ENCODE data around the gene ARMC12. TPM values are rescaled to one million over a fixed set of nuclear protein-coding genes. Genes with fewer than 3 reads are reported as not detected.
A peak's percentile ranks its signal among the peaks of the same experiment; 100 is the strongest.

Gene ARMC12
- total and polyA plus RNA-seq, 2 experiments from 2014 or later, result 0.90 to 0.94 TPM

DNA sequence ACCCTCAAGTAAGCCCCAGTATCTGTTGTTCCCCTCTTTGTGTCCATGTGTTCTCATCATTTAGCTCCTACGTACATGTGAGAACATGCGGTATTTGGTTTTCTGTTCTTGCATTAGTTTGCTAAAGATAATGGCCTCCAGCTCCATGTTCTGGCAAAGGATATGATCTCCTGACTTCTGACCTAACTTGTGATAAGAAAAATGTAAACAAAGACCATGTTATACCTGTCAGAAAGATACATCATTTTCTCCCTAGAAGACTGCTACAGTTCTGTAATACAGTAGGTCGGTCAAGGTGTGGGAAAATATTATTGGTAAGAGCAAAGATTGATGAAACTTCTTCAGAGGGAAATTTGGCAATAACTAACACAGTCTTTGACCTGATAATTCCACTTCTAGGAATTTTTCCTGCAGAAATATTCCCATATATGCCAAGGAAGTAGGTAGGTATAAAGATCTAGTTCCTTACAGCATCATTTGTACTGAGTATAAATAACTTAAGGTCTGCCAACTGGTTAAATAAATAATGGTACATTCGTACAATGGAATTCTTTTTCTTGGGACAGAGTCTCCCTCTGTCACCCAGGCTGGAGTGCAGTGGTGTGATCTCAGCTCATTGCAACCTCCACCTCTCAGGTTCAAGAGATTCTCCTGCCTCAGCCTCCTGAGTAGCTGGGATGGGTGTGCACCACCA is 29.0 kb upstream of the ARMC12 start:
- Histone ChIP-seq H2AFZ (peak overlapping the region; percentile 63; the same call in 1 of the 2 replicates), H3K4me2 (no peak overlapping the region), H3K36me3 (ENCODE audit: insufficient read depth) (no peaks in the 10 kb centered on the region), H3K27ac (ENCODE audit: low read depth) (no peak overlapping the region), H4K20me1 (replicated peaks; ENCODE audit: insufficient read depth) (no peaks in the 10 kb centered on the region), H3K4me1 (ENCODE audit: insufficient read depth) (no peaks in the 10 kb centered on the region), H3K4me3 (no peak overlapping the region), H3K79me2 (replicated peaks; ENCODE audit: insufficient read depth) (no peaks in the 10 kb centered on the region), H3F3A (replicated peaks; ENCODE audit: low read depth) (no peaks in the 10 kb centered on the region), H3K27me3 (ENCODE audit: insufficient read depth) (no peaks in the 10 kb centered on the region), H3K9me2 (ENCODE audit: insufficient read depth) (no peaks in the 10 kb centered on the region; the same call in 1 of the 2 replicates)
- Mint-ChIP-seq H3K9me3 (peaks cover 12% of the 10 kb centered on the region; the same call in 2 of the 3 replicates), H3K36me3 (ENCODE audit: low read depth) (no peaks in the 10 kb centered on the region), H3K4me3 (no peak overlapping the region), H3K27ac (no peak overlapping the region), H3K4me1 (no peaks in the 10 kb centered on the region), H3K27me3 (ENCODE audit: insufficient read depth, low read depth, poor library complexity) (no peaks in the 10 kb centered on the region)
- no peak for TF ChIP-seq POLR2AphosphoS5 (IDR thresholded peaks at IDR 0.05; ENCODE audit: low read depth)
- TF ChIP-seq, protein P1, sequence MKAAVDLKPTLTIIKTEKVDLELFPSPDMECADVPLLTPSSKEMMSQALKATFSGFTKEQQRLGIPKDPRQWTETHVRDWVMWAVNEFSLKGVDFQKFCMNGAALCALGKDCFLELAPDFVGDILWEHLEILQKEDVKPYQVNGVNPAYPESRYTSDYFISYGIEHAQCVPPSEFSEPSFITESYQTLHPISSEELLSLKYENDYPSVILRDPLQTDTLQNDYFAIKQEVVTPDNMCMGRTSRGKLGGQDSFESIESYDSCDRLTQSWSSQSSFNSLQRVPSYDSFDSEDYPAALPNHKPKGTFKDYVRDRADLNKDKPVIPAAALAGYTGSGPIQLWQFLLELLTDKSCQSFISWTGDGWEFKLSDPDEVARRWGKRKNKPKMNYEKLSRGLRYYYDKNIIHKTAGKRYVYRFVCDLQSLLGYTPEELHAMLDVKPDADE (IDR thresholded peaks at IDR 0.05), result no peak
- no peak for TF ChIP-seq EZH2 (IDR thresholded peaks at IDR 0.05; ENCODE audit: low read depth, unreplicated experiment)
- no peak for TF ChIP-seq CREB1 (CRISPR knock-in tag; IDR thresholded peaks at IDR 0.05; ENCODE audit: low read depth)
- no peak for TF ChIP-seq STAT1 (IDR thresholded peaks at IDR 0.05; ENCODE audit: unreplicated experiment)
- no peak for TF ChIP-seq CTCF (conservative IDR thresholded peaks at IDR 0.05; ENCODE audit: low read depth in 2 of 2)
- TF ChIP-seq NANOG (IDR thresholded peaks at IDR 0.05; ENCODE audit: borderline replicate concordance), result no peak
- TF ChIP-seq ZNF114 (CRISPR knock-in tag; IDR thresholded peaks at IDR 0.05), result no peak
- TF ChIP-seq, protein P2, sequence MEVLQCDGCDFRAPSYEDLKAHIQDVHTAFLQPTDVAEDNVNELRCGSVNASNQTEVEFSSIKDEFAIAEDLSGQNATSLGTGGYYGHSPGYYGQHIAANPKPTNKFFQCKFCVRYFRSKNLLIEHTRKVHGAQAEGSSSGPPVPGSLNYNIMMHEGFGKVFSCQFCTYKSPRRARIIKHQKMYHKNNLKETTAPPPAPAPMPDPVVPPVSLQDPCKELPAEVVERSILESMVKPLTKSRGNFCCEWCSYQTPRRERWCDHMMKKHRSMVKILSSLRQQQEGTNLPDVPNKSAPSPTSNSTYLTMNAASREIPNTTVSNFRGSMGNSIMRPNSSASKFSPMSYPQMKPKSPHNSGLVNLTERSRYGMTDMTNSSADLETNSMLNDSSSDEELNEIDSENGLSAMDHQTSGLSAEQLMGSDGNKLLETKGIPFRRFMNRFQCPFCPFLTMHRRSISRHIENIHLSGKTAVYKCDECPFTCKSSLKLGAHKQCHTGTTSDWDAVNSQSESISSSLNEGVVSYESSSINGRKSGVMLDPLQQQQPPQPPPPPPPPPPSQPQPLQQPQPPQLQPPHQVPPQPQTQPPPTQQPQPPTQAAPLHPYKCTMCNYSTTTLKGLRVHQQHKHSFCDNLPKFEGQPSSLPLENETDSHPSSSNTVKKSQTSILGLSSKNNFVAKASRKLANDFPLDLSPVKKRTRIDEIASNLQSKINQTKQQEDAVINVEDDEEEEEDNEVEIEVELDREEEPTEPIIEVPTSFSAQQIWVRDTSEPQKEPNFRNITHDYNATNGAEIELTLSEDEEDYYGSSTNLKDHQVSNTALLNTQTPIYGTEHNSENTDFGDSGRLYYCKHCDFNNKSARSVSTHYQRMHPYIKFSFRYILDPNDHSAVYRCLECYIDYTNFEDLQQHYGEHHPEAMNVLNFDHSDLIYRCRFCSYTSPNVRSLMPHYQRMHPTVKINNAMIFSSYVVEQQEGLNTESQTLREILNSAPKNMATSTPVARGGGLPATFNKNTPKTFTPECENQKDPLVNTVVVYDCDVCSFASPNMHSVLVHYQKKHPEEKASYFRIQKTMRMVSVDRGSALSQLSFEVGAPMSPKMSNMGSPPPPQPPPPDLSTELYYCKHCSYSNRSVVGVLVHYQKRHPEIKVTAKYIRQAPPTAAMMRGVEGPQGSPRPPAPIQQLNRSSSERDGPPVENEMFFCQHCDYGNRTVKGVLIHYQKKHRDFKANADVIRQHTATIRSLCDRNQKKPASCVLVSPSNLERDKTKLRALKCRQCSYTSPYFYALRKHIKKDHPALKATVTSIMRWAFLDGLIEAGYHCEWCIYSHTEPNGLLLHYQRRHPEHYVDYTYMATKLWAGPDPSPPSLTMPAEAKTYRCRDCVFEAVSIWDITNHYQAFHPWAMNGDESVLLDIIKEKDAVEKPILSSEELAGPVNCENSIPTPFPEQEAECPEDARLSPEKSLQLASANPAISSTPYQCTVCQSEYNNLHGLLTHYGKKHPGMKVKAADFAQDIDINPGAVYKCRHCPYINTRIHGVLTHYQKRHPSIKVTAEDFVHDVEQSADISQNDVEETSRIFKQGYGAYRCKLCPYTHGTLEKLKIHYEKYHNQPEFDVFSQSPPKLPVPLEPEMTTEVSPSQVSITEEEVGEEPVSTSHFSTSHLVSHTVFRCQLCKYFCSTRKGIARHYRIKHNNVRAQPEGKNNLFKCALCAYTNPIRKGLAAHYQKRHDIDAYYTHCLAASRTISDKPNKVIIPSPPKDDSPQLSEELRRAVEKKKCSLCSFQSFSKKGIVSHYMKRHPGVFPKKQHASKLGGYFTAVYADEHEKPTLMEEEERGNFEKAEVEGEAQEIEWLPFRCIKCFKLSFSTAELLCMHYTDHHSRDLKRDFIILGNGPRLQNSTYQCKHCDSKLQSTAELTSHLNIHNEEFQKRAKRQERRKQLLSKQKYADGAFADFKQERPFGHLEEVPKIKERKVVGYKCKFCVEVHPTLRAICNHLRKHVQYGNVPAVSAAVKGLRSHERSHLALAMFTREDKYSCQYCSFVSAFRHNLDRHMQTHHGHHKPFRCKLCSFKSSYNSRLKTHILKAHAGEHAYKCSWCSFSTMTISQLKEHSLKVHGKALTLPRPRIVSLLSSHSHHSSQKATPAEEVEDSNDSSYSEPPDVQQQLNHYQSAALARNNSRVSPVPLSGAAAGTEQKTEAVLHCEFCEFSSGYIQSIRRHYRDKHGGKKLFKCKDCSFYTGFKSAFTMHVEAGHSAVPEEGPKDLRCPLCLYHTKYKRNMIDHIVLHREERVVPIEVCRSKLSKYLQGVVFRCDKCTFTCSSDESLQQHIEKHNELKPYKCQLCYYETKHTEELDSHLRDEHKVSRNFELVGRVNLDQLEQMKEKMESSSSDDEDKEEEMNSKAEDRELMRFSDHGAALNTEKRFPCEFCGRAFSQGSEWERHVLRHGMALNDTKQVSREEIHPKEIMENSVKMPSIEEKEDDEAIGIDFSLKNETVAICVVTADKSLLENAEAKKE (CRISPR knock-in tag; IDR thresholded peaks at IDR 0.05), result no peak
- TF ChIP-seq, protein P3, sequence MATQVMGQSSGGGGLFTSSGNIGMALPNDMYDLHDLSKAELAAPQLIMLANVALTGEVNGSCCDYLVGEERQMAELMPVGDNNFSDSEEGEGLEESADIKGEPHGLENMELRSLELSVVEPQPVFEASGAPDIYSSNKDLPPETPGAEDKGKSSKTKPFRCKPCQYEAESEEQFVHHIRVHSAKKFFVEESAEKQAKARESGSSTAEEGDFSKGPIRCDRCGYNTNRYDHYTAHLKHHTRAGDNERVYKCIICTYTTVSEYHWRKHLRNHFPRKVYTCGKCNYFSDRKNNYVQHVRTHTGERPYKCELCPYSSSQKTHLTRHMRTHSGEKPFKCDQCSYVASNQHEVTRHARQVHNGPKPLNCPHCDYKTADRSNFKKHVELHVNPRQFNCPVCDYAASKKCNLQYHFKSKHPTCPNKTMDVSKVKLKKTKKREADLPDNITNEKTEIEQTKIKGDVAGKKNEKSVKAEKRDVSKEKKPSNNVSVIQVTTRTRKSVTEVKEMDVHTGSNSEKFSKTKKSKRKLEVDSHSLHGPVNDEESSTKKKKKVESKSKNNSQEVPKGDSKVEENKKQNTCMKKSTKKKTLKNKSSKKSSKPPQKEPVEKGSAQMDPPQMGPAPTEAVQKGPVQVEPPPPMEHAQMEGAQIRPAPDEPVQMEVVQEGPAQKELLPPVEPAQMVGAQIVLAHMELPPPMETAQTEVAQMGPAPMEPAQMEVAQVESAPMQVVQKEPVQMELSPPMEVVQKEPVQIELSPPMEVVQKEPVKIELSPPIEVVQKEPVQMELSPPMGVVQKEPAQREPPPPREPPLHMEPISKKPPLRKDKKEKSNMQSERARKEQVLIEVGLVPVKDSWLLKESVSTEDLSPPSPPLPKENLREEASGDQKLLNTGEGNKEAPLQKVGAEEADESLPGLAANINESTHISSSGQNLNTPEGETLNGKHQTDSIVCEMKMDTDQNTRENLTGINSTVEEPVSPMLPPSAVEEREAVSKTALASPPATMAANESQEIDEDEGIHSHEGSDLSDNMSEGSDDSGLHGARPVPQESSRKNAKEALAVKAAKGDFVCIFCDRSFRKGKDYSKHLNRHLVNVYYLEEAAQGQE (IDR thresholded peaks at IDR 0.05; ENCODE audit: unreplicated experiment), result no peak
- no peak for ATAC-seq
- no peak for DNase-seq (ENCODE audit: low spot score)
